Kidney epithelial cell (primary cell): Measurements from ENCODE around the gene ITGB1. TPM values are rescaled to one million over a fixed set of nuclear protein-coding genes. Genes with fewer than 3 reads are reported as not detected.

Source experiments
- DNase-seq: peaks from one replicate; pipeline ENCODE4 v3.0.0-alpha.2; 2010; ENCODE audit warnings: low read depth
- H3K27me3 ChIP-seq: 2 replicates; pipeline ENCODE4 v1.6.0; 2011; ENCODE audit warnings: low read length; ENCODE audit not compliant: control insufficient read depth, insufficient read depth
- H3K36me3 ChIP-seq: 2 replicates; pipeline ENCODE4 v1.5.1; 2011; ENCODE audit warnings: low read length; ENCODE audit not compliant: control insufficient read depth, insufficient read depth
- H3K4me3 ChIP-seq: 2 replicates; pipeline ENCODE4 v1.5.1; 2011; ENCODE audit warnings: low read depth, mild to moderate bottlenecking, control low read depth, low read length
- CTCF ChIP-seq: IDR thresholded peaks from 2 replicates; pipeline ENCODE4 v1.5.1; 2011; ENCODE audit warnings: mild to moderate bottlenecking, moderate library complexity, low read length, control low read depth, inconsistent platforms; ENCODE audit not compliant: insufficient read depth, poor library complexity, severe bottlenecking
- total RNA-seq: library from RNA; depleted of rRNA; stranded (reverse); fragments of >200 nt; gene quantifications from 2 replicates; pipeline ENCODE4 v1.2.3, GENCODE V29; 2015

The ITGB1 gene
- total RNA-seq, 1 donor from 2014 or later, result 2,227 TPM

- no peak for TF ChIP-seq CTCF
- H3K36me3 ChIP-seq, result peaks cover 1% of the 10 kb centered on the region
- no peaks in the 10 kb centered on the region for H3K27me3 ChIP-seq
- no peak for DNase-seq
- H3K4me3 ChIP-seq, result no peak overlapping the region
These were observed 14.0 kb downstream of the ITGB1 start for GRCh38 chr10:32943854-32944661.

GRCh38 chr10:32943395-32943794 lies 14.6 kb downstream of the ITGB1 start:
- DNase-seq, result no peak
- TF ChIP-seq CTCF, result no peak
- Histone ChIP-seq H3K4me3 (no peak overlapping the region), H3K27me3 (no peaks in the 10 kb centered on the region), H3K36me3 (peaks cover 1% of the 10 kb centered on the region)

GRCh38 chr10:32942081-32942480 lies 15.9 kb downstream of the ITGB1 start:
- no peak overlapping the region for H3K4me3 ChIP-seq
- TF ChIP-seq CTCF, result no peak
- peaks cover 1% of the 10 kb centered on the region for H3K36me3 ChIP-seq
- no peaks in the 10 kb centered on the region for H3K27me3 ChIP-seq
- no peak for DNase-seq

GRCh38 chr10:32941357-32941756 lies 16.7 kb downstream of the ITGB1 start:
- no peaks in the 10 kb centered on the region for H3K27me3 ChIP-seq
- TF ChIP-seq CTCF, result no peak
- no peak overlapping the region for H3K4me3 ChIP-seq
- no peak for DNase-seq
- peaks cover 1% of the 10 kb centered on the region for H3K36me3 ChIP-seq

GRCh38 chr10:32940321-32941301 lies 17.4 kb downstream of the ITGB1 start:
- no peak for DNase-seq
- H3K4me3 ChIP-seq, result no peak overlapping the region
- TF ChIP-seq CTCF, result no peak
- no peaks in the 10 kb centered on the region for H3K27me3 ChIP-seq
- H3K36me3 ChIP-seq, result peaks cover 1% of the 10 kb centered on the region
